HFFc6 (cell line): ENCODE data around the gene PCDH15. TPM values are rescaled to one million over a fixed set of nuclear protein-coding genes. Genes with fewer than 3 reads are reported as not detected.

Source experiments
- DNase-seq: peaks from one replicate; pipeline ENCODE4 v3.0.0-alpha.2; 2018
- H3K27ac Mint-ChIP-seq: 2 replicates; pipeline ENCODE4 v1.8.0; 2020; ENCODE audit warnings: mild to moderate bottlenecking, mixed read lengths
- H3K27me3 Mint-ChIP-seq: 2 replicates; pipeline ENCODE4 v1.8.0; 2021; ENCODE audit warnings: mild to moderate bottlenecking, moderate library complexity, mixed read lengths; ENCODE audit not compliant: insufficient read depth
- H3K36me3 Mint-ChIP-seq: 2 replicates; pipeline ENCODE4 v1.8.0; 2021; ENCODE audit warnings: low read depth, mixed read lengths
- H3K4me1 Mint-ChIP-seq: 2 replicates; pipeline ENCODE4 v1.8.0; 2020; ENCODE audit warnings: low read depth, mixed read lengths
- H3K4me3 Mint-ChIP-seq: 2 replicates; pipeline ENCODE4 v1.8.0; 2020; ENCODE audit warnings: mild to moderate bottlenecking, moderate library complexity, mixed read lengths
- H3K9me3 Mint-ChIP-seq: 2 replicates; pipeline ENCODE4 v1.8.0; 2020; ENCODE audit warnings: mild to moderate bottlenecking, mixed read lengths
- CTCF ChIP-seq: fragments of 200-600 bp; sonication (generic); IDR thresholded peaks from 2 replicates; pipeline ENCODE4 v1.5.0; 2021; ENCODE audit warnings: antibody characterized with exemption, mild to moderate bottlenecking
- total RNA-seq, 6 experiments: library from RNA; stranded (reverse); fragmentation: NEBNext Ultra II Directional; extraction: Animal tissue kit (Norgen Biotek cat#: 25700); gene quantifications; 2 replicates in 1 of 6; 3 replicates in 5 of 6; pipeline ENCODE4 v1.2.3, GENCODE V29; 2021

Gene PCDH15
- total RNA-seq, 6 experiments from 2014 or later, result not detected

GRCh38 chr10:54650547-54650946 lies 150.5 kb downstream of the PCDH15 start:
- no peaks in the 10 kb centered on the region for H3K4me1 Mint-ChIP-seq
- TF ChIP-seq CTCF, result no peak
- no peak overlapping the region for H3K27ac Mint-ChIP-seq
- H3K36me3 Mint-ChIP-seq, result no peaks in the 10 kb centered on the region
- DNase-seq, result no peak
- H3K27me3 Mint-ChIP-seq, result no peaks in the 10 kb centered on the region
- peaks cover 28% of the 10 kb centered on the region for H3K9me3 Mint-ChIP-seq
- no peak overlapping the region for H3K4me3 Mint-ChIP-seq

- Mint-ChIP-seq H3K27me3 (no peaks in the 10 kb centered on the region), H3K4me3 (no peak overlapping the region), H3K9me3 (peaks cover 21% of the 10 kb centered on the region), H3K4me1 (no peaks in the 10 kb centered on the region), H3K27ac (no peak overlapping the region), H3K36me3 (peaks cover 8% of the 10 kb centered on the region)
- TF ChIP-seq CTCF, result no peak
- DNase-seq, result no peak
Measured at GRCh38 chr10:54622017-54622416, 179.0 kb downstream of the PCDH15 start.

GRCh38 chr10:54620352-54620751 lies 180.7 kb downstream of the PCDH15 start:
- no peak for TF ChIP-seq CTCF
- Mint-ChIP-seq H3K27me3 (no peaks in the 10 kb centered on the region), H3K27ac (no peak overlapping the region), H3K4me1 (no peaks in the 10 kb centered on the region), H3K9me3 (peaks cover 10% of the 10 kb centered on the region), H3K4me3 (no peak overlapping the region), H3K36me3 (peaks cover 1% of the 10 kb centered on the region; the same call in 1 of the 2 replicates)
- DNase-seq, result no peak

GRCh38 chr10:54614072-54614471 lies 187.0 kb downstream of the PCDH15 start:
- H3K27ac Mint-ChIP-seq, result no peak overlapping the region
- no peaks in the 10 kb centered on the region for H3K36me3 Mint-ChIP-seq
- H3K4me1 Mint-ChIP-seq, result no peaks in the 10 kb centered on the region
- no peak overlapping the region for H3K4me3 Mint-ChIP-seq
- no peaks in the 10 kb centered on the region for H3K9me3 Mint-ChIP-seq
- TF ChIP-seq CTCF, result no peak
- DNase-seq, result no peak
- H3K27me3 Mint-ChIP-seq, result no peaks in the 10 kb centered on the region

GRCh38 chr10:54613162-54613561 lies 187.9 kb downstream of the PCDH15 start:
- no peak for DNase-seq
- Mint-ChIP-seq H3K27ac (no peak overlapping the region), H3K4me1 (no peaks in the 10 kb centered on the region), H3K9me3 (0 out of 2 replicates have a peak, but pooled peaks cover 4% of the 10 kb centered on the region), H3K4me3 (no peak overlapping the region), H3K27me3 (no peaks in the 10 kb centered on the region), H3K36me3 (no peaks in the 10 kb centered on the region)
- no peak for TF ChIP-seq CTCF

- no peaks in the 10 kb centered on the region for H3K36me3 Mint-ChIP-seq
- no peak for TF ChIP-seq CTCF
- H3K4me1 Mint-ChIP-seq, result no peaks in the 10 kb centered on the region
- H3K4me3 Mint-ChIP-seq, result no peak overlapping the region
- peaks cover 22% of the 10 kb centered on the region for H3K9me3 Mint-ChIP-seq
- no peaks in the 10 kb centered on the region for H3K27me3 Mint-ChIP-seq
- no peak for DNase-seq
- H3K27ac Mint-ChIP-seq, result no peak overlapping the region
Measured at GRCh38 chr10:54609423-54609822, 191.6 kb downstream of the PCDH15 start.
